Activated T-cell treated with anti-CD3 and anti-CD28 coated beads for 4 hours (primary cell): ENCODE measurements around the gene CCT7.

Source experiments
- DNase-seq: peaks from one replicate; pipeline ENCODE4 v3.0.0-alpha.2; 2020

Gene CCT7

DNA sequence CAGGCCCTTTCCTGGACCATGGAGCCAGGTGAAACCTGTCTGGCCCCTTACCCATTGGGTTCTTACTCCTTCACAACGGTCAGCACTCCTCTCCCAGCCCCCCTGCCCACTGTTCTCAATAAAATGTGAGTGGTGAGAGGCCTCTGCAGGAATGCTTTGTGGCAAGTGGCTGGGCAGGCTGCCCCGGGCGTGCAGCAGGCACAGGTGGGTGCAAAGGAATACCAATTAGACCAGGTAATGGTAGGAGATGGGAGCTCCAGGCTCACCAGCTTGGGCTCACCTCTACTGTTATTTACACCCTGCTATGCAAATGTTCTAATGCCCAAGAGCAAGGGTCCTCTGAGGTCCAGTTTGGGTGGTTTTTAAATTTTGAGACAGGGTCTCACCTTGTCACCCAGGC lies 7.0 kb upstream of the CCT7 start:
- DNase-seq = no peak

GRCh38 chr2:73228631-73229030 lies 5.5 kb upstream of the CCT7 start:
- no peak for DNase-seq

- no peak for DNase-seq
Observed at GRCh38 chr2:73232403-73233153, 1.5 kb upstream of the CCT7 start.

DNA sequence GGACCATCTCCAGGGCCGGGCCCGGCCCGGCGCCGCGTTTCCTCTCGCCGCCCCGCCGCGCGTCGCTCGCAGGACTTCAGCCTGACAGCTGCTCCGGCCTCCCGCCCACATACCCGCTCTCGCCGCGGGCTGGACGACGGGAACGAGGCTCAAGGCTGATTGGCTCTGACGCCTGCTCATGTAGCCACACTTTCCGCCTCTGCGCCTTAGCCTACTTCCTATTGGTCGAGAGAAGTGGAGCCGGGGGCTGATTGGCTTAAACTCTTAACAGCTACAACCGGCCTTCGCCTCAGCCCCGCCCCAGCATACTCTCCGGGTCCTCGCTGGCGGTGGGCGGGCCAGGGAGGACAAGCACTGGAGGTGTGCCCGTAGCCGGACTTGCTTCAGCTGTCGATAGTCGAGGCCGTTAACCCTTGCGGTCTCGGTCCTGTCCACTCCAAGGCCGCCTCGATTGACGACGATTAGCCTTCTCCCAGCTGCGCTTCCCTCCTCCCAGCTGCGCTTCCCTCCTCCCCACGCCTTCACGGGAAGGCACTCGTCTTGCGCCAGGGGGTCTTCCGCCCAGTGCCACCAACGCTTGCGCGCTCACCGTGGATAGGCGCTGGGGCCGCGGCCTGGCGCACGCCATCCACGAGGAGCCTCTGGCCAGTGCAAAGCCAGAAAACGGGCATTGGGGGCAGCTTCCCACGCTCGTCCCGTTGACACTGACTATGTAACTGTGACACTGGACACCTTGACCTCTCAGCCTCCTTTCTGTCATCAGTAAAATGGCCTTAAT lies 765 bp upstream of the CCT7 start, which contains the start of gene PRADC1:
Gene PRADC1 (minus strand): TSS at position 86 of the 778 bp plus-strand sequence. CDS start 79 bp downstream, at position 7.
- DNase-seq = peak; percentile 88

DNA sequence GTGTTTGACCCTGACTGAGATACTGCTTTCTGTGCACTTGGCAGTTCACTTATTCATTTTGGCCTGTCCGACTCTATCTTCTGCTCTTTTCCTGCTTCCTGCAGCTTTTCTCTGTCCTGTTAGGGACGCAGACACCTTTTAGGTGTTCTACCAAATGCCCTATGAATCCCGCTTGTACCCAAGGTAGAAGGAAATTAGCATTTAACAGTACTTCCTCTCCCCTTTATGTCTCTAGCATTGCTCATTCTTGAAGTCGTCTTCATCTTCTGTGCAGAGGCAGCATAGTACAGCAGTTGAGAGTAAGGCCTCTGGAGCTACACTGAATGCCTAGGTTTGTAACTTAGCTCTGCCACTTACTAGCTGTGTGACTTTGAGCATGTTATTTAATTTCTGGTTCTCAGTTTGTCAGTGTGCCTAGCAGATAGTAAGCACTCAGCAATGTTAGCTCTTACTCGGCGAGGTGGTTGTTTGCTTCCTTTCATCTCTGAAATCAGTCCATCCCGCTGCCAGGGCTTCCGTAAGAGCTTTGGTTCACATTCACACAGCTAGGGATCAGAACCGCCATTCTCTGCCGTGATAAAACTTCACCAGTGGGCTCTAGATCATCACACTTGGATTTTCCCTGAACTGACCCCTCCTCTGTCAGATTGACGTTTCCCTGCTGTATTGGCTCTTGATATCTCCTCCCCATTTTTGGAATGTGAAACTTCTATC lies 1.4 kb downstream of the CCT7 start:
- DNase-seq = no peak

DNA sequence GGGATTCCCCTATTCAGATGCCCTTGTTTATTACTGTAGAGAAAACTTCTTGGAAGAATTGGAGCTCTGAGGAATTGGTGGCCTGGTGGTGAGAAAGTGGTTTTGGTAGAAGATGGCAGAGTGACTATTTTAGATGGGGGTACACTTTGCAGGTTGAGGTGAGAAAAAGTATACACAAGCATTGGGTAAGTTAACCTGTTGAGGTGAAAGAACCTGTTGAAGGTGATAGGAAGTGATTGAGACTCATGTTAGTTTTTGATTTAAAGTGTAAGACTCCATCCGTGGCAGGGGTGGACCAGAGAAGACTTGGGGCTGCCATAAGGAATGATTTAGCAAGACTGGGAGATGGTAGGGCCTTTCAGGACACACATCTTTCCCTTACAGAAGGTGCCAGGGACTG lies 3.1 kb downstream of the CCT7 start:
- no peak for DNase-seq

DNA sequence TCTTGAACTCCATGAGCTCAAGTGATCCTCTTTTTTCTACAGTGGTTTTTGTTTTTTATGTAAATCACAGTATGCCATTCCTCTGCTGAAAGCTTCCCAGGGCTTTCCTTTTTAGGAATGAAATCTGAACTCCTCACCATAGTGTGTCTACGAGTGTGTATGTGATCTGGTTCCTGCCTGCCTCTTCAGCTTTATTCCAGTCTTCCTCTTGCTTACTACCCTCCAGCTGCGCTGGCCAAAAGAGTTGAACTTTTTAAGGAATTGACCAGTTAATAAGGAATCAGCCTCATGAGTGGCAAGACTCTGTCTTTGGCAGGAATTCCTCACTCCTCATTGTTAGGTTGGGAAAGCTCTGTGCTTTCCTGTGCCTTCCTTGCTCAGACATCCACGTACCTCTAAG lies 4.0 kb downstream of the CCT7 start:
- DNase-seq = no peak

GRCh38 chr2:73238976-73239375 lies 4.9 kb downstream of the CCT7 start:
- no peak for DNase-seq

DNA sequence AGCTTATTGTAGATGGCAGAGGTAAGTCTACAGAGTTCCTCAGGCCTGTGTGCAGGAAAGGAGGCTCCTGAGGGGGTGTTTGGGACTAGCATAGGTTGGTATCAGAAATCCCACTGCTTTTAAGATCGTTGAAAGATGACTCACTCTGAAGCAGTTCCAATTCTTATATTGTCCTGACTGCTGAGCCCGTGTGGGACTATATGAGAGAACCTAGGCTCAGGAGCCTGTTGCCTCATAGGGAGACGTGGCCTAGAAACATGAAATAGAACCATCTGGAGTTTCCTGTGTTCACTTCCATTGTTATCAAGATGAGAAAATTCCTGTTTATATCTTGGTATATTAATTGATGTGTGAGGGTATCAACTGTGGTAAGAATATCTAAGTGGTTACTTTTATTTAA lies 5.7 kb downstream of the CCT7 start:
- DNase-seq = no peak

DNA sequence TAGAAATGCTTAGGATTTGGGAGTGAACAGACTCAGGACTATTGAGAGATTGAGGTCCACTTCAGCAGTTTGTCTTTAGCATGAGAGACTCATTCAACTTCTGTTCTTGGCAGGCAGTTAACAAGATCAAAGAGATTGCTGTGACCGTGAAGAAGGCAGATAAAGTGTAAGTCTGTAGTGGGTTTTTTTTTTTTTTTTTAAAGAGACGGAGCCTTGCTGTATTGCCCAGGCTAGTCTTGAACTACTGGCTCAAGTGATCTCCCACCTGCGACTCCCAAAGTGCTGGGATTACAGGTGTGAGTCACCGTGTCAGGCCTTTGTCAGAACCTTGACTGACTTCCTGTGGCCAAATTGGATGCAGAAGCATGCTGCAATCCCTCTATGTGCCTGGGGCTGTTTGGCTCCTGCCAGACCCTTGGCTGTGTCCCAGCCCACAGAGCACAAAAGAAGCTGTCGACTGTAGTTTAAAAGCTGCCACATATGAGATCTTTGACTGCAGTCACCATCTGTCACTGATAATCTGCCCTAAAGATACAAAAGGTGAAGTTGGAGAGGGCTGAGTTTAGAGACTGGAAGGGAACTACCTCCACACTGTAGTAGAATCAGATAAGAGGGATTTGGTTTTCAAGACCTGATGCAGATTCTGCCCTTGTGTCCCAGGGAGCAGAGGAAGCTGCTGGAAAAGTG lies 9.9 kb downstream of the CCT7 start:
- DNase-seq = no peak

DNA sequence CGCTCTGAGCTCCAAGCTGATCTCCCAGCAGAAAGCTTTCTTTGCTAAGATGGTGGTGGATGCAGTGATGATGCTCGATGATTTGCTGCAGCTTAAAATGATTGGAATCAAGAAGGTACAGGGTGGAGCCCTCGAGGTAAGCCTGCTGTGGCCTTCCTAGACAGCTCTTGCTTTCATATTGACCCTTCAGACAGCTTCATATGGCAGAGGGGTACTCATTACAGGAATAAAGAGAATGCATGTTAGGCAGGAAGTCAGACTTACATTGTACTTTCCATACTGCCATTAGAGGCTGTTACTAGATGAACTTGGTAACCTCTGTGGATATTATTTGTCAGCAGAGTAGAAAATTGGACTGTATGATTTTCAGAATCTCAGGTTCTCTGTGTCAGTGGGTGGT lies 10.5 kb downstream of the CCT7 start:
- DNase-seq = no peak

DNA sequence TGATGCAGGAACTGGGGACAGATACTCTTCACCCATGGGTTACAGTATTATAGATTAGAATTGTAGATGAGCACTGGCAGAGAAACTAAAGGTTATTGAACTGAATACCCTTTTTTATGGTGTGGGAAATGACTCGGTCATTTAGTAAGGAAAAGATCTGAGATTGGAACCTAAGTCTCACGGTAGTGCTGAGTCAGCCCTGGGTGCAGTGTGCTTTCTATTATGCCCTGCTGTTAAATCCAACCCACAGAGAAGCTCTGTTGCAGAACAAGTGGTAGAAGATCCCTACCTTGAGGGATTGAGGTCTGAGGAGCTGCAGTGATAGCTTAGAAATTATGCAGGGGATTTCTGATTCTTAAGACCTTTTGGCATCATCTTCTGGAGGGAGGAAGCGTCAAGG lies 12.7 kb downstream of the CCT7 start:
- DNase-seq = no peak

DNA sequence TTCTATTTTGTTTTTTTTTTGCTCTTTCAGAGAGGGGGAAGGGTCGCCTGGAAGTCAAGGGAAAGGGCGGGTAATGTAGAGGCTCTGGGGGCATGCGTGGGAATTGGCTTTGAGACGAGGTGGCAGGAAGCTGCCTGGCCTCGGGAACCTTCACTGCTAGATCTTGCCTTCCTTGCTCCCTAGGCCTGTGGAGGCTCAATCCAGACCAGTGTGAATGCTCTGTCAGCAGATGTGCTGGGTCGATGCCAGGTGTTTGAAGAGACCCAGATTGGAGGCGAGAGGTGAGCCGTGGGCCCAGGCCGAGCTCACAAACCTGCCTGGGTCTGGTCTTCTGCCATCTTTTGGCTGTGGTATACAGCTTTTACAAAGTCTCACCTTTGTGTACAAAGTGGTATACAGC lies 15.5 kb downstream of the CCT7 start:
- no peak for DNase-seq

GRCh38 chr2:73250872-73251846 lies 17.1 kb downstream of the CCT7 start:
- no peak for DNase-seq

DNA sequence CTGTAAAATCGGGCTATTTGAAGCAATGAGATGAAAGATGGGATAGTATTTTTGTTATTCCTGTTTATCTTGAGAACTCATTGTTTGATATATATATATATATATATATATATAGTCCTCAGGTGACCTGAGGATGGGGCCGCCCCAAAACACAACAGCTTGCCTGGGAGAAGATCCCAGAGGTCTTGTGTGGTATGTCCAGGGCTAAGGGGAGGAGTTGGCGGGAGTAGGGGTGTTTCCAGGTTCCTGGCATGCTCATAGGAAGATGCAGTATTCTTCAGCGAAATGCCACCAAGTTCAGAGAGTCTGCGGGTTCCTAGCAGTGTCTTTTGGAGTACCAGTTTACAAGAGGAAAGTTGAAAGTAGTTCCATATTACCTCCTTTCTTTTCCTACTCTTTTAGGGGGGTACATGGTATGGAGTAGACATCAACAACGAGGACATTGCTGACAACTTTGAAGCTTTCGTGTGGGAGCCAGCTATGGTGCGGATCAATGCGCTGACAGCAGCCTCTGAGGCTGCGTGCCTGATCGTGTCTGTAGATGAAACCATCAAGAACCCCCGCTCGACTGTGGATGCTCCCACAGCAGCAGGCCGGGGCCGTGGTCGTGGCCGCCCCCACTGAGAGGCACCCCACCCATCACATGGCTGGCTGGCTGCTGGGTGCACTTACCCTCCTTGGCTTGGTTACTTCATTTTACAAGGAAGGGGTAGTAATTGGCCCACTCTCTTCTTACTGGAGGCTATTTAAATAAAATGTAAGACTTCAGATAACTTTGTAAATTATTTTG lies 18.3 kb downstream of the CCT7 start:
- DNase-seq = no peak

DNA sequence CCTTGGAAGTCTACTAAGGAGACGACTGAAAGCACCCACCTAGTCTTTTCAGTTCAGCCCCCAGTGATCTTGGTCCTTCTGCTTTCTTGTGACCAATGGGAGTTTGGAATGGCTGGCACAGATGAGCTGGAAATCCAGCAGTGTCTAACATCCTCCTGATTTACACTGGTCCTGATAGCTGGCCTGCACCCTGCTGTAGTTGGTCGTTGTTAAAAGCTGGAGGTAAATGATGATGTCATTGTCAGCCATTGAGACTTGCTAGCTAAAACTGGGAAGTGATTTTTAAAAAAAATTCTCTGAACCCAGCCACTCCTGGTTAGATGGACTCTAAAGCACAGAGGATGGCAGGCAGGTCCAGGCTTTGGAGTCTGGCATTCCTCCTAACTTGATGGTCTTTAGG lies 19.3 kb downstream of the CCT7 start:
- DNase-seq = no peak

DNA sequence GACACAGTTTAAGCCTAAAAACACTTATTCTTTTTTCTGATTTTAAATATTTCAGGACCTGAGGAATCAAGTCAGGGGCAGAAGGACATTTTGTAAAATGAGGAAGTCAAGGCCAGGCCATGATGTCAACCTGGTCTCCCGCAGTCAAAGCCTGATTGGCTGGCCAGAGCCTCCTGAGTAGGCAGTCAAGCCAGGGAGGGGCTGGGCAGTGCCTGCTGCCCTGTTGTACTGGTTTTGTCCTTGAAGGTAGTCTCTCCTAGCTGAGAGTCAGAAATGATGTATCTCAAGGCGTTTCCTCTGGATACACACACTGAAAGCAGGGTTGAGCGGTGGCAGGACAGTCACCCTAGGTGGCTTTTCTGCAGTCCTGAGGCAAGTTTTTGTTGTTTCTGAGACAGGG lies 19.8 kb downstream of the CCT7 start:
- no peak for DNase-seq

DNA sequence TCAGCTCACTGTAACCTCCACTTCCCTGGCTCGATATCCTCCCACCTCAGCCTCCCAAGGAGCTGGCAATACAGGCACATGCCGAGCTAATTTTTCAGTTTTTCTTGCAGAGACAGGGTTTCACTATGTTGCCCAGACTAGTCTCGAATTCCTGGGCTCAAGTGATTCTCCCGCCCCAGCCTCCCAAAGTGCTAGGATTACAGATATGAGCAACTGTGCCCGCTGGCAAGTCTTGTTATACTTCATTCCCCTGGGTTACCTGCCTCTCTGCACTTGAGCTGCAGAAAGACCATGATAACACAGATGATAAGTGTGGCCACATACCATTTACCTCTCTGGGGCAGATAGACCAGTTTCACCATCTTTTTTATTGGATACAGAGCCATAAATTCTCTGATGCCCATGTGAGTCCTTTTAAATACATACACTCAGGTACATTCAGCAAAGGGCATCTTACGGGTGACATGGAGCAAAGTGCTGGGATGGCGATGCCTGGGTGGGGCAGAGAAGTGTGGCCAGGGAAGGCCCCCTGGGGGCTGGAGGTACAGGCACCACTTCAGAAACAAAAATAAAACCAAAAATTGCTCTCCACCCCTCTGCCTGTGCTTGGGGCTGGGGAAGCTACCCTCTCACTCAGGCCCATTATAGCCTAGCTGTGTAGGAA lies 20.4 kb downstream of the CCT7 start:
- DNase-seq = no peak

DNA sequence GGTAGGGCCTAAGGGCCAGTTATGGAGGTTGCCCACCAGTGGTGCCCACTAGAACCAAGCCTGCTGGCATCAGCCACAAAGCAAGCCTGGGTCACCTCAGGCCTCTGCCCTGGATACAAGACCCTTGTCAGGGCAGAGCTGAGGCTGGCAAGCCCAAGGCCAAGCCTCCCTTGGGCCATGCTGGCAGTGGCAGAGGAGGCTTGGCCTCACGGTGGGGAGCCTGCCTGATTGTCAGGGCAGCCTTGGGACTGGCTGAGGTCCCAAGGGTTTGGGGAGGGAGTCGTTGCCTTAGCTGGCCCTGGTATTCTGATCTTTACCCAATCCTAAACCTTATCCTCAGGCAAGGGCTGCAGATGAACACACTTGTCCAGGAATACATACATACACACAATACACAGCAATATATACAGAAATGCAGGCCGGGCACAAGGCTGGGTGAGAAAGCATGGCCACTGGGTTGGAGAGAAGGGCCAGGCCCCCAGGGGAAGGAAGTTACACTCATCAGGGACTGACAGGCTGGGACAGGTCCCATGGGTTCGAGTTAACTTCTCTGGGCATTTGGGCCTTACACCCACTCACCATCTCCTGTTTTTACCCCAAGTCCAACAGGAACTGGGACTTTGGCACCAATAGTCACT lies 21.0 kb downstream of the CCT7 start:
- no peak for DNase-seq
